GM18505 (cell line): ENCODE results near the gene LSMEM2.

Experiments used
- ATAC-seq: cut with Tn5 transposase; IDR thresholded peaks from one replicate; pipeline ENCODE4 v1.9.1; 2021; ENCODE audit not compliant: unreplicated experiment
- POLR2A ChIP-seq: IDR thresholded peaks from 4 replicates; pipeline ENCODE4 v1.6.1; 2011; ENCODE audit warnings: borderline replicate concordance; ENCODE audit not compliant: insufficient read depth, insufficient read length; ENCODE audit errors: extremely low read depth

Gene LSMEM2

DNA sequence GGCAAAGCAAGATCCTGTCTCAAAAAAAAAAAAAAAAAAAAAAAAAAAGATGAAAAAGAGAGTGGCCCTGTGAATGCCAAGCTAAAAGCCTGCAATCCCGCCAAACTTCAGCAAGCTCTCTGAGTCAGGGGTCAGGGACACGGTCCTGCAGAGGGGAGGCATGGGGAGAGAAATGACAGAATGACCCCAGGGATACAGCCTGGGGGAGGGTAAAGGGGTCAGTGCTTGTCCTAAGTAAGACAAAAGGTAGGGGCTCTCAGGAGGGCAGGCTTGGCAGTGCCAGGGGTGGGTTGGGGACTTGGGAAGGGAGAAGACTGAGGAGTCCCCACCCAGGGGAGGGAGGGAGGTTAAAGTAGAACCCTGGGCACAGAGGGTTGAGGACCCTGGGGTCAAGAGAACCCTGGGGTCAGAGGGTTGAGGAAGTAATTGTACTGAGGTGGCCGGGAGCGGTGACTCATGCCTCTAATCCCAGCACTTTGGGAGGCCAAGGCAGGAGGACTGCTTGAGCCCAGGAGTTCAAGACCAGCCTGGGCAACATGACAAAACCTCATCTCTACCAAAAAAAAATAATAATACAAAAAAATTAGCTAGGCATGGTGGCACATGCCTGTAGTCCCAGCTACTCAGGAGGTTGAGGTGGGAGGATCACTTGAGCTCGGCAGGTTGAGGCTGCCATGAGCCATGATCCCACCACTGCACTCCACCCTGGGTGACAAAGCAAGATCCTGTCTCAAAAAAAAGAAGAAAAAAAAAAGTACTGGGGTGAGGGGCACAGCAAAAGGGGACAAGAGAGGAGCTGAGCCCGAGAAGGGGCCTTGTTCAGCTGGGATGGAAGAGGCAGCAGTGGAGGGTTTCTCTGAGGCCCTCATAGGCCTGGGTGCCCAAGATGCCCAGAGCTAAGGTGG is 15.2 kb upstream of the LSMEM2 start:
- no peak for ATAC-seq
- no peak for TF ChIP-seq POLR2A

DNA sequence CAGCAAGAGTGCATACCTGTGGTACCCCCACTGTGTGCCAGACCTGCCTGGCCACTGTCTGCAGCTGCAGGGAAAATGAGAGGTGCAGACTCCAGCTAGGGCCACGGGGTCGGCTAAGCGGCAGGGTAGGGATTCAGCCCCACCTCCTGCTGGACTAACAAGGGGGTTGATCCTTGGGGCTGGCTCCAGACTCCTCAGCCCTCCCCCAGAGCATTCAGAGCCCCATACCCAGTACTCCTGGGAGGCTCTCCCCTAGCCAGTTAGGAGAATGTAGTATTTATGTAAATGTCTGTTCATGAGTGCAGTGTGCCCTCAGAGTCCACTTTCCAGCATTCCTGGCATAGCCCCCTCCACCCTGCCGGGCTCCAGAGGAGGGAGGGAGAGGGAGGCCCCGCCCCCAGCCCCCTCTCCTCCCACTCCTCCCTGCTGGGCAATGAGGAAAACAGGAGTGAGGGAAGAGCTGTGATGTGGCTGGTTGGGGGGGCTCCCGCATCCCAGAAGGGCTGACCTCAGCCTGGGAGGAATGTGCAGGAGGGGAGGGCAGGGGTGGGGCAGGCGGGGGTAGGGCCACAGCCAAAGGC is 14.4 kb upstream of the LSMEM2 start:
- TF ChIP-seq POLR2A = no peak
- no peak for ATAC-seq

DNA sequence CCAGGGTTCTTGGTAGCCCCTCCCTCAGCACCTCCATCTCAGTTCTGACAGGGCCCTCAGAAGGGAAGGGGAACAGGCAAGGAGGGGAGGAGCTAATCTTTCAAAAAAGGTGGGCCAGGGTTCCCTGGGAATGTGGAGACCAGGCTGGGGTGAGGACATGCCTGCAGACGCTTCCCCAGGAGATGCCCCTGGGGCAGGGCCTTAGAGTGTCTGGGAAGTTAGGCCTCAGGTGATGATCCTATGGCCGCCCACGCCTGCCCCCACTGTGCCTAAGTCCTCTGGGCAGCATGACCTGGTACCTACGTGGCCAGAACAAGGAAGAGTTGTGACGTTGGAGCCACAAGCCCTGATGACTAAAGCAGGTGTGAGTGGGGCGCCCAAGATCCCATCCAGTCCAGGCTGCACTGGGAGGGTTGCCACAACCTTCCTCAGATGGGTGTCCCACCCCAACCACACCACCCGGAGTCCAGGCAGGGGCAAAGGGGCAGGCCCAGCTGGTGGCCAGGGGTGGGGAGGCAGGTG is 13.9 kb upstream of the LSMEM2 start:
- TF ChIP-seq POLR2A = no peak
- ATAC-seq = no peak

DNA sequence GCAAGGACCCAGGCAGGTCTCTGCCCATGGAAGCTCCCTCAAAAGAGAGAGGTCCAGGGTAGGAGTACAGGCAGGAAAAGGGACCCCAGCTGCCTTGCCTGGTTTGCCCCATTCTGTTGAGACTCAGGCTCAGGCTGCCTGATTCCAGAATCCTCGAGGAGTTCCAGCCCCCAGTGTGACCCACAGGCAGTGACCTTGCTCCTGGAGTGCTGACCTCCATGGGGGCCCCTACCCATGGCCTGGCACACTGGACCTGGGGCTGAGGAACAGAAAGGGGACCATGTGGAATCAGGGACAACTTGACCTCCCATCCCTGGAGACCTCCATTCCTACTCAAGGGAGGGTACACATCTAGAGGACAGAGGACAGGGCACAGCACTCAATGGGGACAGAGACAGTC is 13.3 kb upstream of the LSMEM2 start:
- no peak for TF ChIP-seq POLR2A
- ATAC-seq = no peak

DNA sequence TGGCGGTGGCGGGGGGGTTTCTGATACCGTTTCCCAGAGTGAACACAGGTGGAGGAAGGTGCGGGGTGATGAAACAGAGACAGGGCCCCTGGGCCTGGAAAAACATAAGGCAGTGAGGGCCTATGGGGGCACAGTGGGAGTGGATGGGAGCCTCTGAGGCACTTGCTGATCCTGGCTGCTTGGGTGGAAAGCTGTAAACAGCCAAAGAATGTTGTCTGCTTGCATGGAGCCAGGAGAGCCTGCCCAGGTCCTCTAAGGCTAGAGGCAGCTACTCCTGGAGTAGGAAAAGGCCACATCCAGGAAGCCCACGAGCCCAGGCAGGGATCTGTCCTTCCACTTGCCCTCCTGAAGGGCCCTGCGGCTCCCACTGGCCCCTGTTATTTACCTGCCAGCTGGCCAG is 12.9 kb upstream of the LSMEM2 start:
- no peak for TF ChIP-seq POLR2A

DNA sequence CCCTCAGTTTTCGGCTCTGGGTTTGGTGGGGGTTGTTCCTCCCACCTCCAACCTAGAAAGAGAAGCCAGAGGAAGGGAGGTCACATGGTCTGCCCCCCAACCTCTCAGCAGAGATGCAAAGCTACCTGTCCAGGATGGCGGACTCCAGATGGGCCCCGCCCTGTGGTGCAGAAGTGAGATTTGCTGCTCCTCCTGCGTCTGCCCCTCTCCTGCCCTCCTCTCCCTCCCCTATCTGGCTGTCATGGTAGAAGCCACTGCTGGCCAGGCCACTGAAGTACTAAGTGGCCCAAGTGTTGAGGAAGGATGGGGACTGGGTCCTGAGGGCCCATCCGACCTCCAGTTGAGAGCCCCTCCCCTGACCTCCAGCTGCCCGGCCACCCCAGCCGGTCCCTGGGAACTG is 12.1 kb upstream of the LSMEM2 start:
- no peak for ATAC-seq
- TF ChIP-seq POLR2A = no peak

More for the DNA sequence above, 12.9 kb upstream of the LSMEM2 start:
- ATAC-seq = no peak

DNA sequence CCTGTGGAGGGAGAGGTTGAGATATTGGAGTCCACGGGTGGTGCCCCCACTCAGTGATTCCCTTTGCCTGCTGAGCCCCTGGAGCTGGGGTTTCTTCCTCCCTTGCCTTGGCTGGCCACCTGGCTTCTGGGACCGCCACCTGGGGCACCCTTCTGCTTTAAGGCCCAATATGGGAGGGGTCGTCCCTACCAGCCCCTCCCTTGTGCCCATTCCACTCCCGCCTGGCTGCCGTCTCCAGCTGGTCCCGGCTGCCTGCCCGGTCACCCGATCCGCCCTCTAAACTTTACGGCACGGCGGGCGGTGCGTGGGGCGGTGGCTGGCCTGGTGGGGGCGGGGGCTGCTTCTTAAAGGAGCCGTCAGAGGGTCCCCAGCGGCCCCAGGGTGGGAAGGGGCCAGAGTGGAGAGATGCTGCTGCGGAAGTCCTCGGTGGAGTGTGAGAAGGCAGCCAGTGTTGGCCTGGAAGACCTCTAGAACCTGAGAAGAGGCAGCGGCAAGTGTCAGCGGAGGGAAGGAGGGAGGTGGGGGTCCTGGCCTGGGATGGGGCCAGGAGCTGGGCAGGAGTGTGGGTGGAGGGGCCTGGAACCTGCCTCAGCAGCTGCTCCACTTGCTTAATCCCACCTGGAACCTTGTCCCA is 11.5 kb upstream of the LSMEM2 start:
- TF ChIP-seq POLR2A = no peak

DNA sequence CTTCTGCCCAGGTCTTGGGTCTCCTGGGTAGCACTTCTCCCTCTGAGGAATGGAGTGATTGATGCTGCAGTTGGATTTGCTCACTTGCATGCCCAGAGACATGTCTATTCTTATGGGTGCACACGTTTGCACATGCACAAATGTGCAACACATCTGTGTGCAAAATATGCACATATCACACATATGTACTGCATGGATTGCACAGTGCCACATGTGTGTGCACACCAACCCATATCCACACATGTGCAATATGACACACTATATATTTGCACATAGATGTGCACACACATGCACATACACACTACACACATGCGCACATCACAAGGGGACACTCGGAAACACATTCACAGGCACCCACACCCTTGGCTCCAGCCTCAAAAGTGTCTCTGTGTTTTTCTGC is 10.6 kb upstream of the LSMEM2 start:
- no peak for TF ChIP-seq POLR2A
- no peak for ATAC-seq

More for the DNA sequence above, 11.5 kb upstream of the LSMEM2 start:
- ATAC-seq = no peak

DNA sequence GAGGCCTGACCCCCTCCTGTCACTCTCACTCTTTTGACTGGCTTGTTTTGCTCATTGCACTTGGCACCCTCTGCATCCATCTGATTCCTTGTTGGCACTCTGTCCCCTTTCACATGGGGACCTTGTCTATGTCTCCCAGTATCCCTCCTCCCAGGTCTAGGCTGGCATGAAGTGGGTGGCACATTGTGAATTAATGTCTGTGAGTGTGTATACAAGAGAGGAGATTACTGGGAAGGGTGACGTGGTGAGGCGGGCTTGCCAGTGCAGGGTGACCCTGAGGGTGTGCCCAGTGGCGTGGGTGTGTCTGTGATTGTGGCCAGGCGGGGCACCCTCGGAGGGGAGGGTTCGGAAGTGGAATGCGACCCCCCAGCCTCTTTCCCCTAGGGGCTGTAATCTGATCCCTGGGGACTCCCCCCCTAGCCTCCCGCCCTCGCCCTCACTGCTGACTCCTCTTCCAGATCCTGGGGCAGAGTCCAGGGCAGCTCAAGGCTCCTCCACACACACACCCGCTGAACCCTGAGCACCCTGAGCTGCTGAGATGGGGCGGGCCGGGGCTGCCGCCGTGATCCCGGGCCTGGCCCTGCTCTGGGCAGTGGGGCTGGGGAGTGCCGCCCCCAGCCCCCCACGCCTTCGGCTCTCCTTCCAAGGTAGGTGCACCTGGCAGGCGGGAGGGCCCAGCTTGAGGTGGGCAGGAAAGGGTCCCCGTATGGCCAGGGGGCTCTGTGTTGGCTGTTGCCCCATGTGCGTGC is 10.0 kb upstream of the LSMEM2 start, which contains the start of gene SEMA3B:
Gene SEMA3B, plus strand, starts transcription at position 445 of the 749 bp plus-strand sequence. Its CDS starts 94 bp downstream, at position 539.
- no peak for TF ChIP-seq POLR2A
- ATAC-seq = no peak

DNA sequence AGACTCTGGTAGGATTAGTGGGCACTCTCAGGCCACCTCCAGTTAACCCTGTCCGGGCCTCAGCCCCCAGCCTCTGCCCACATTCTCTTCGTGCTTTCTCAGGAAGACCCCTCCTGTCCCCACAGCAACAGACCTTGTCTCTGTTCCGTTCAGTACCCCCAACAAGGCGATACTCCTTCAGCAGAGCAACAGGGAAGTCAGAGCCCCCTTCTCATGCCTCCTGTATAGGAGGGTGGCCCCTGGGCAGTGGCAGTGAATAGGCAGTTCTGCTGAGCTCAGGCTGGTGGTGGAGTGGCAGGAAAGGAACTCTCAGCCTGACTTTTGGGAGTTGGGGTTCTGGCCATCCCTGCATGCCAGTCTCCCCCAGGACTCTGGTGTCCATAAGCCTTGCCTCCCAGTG is 9.4 kb upstream of the LSMEM2 start:
- ATAC-seq = no peak
- no peak for TF ChIP-seq POLR2A

DNA sequence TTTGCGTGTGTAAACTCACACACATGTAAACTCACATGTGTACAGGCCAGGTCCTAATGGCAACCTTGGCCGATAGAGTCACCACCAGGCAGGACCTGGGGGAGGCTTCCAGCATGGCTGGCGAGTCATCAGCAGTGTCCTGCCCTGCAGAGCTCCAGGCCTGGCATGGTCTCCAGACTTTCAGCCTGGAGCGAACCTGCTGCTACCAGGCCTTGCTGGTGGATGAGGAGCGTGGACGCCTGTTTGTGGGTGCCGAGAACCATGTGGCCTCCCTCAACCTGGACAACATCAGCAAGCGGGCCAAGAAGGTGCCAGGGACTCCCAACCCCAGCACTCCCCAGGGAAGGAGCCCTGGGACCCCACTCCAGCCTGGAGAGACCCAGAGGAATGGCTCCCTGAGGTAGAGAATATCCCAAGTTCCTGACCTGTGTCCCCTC is 8.9 kb upstream of the LSMEM2 start:
- TF ChIP-seq POLR2A = no peak
- no peak for ATAC-seq

DNA sequence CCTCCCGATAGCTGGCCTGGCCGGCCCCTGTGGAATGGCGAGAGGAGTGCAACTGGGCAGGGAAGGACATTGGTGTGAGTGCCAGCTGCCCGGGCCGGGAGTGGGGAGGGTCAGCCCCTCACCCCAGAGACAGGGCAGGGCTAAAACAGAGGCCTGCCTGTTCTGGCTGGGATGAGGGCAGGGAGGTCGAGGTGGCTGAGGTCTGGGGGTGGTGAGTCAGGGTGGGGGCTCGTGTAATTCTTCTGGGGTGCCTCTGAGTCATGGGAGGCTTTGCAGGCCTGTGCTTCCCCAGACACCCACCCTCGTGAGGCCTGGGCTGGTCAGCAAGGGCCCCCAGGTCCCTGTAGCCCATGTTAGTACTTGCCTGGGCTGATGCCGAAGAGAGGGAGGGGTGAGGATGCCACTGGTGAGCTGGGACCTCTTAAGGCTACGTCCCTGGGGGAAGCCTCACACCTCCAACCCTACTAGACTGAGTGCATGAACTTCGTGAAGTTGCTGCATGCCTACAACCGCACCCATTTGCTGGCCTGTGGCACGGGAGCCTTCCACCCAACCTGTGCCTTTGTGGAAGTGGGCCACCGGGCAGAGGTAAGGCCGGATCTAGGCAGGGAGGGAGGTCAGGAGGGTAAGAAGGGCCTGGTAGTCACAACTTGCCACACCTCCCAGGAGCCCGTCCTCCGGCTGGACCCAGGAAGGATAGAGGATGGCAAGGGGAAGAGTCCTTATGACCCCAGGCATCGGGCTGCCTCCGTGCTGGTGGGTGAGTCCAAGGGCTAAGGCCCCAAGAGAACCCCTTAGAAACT is 8.3 kb upstream of the LSMEM2 start:
- no peak for ATAC-seq
- no peak for TF ChIP-seq POLR2A
